NCI-H526 (cell line): ENCODE results near the gene COA6.

Source experiments
- DNase-seq, 2 experiments: peaks; one replicate each; lab custom pipeline; 2025; lab: John Stamatoyannopoulos, UW

Gene COA6

GRCh38 chr1:234373064-234373958 lies at the start of gene COA6:
TSS of gene COA6 (plus strand) at chr1:234373456. CDS start at chr1:234373467, 11 bp downstream.
- DNase-seq: peak; percentile 93 to 94

GRCh38 chr1:234324821-234325220 lies 48.4 kb upstream of the COA6 start:
- DNase-seq: no peak

GRCh38 chr1:234325878-234326496 lies 47.3 kb upstream of the COA6 start:
- DNase-seq: no peak

- DNase-seq: peak in 1 of 2 experiments; percentile 58
Observed at GRCh38 chr1:234326497-234327366, 46.5 kb upstream of the COA6 start.

- DNase-seq: no peak
Observed at GRCh38 chr1:234327577-234328164, 45.6 kb upstream of the COA6 start.

GRCh38 chr1:234330843-234331215 lies 42.4 kb upstream of the COA6 start:
- no peak for DNase-seq

GRCh38 chr1:234331507-234331906 lies 41.7 kb upstream of the COA6 start:
- no peak for DNase-seq

GRCh38 chr1:234336359-234336758 lies 36.9 kb upstream of the COA6 start:
- no peak for DNase-seq

- DNase-seq: no peak
Observed at GRCh38 chr1:234337233-234337632, 36.0 kb upstream of the COA6 start.

- DNase-seq: no peak
Observed at GRCh38 chr1:234340528-234340927, 32.7 kb upstream of the COA6 start.

- no peak for DNase-seq
Observed at GRCh38 chr1:234342774-234343173, 30.5 kb upstream of the COA6 start.

- DNase-seq: no peak
Observed at GRCh38 chr1:234345237-234345636, 28.0 kb upstream of the COA6 start.

- DNase-seq: no peak
Observed at GRCh38 chr1:234348964-234349363, 24.3 kb upstream of the COA6 start.

GRCh38 chr1:234355782-234356510 lies 17.3 kb upstream of the COA6 start:
- no peak for DNase-seq

GRCh38 chr1:234356615-234357269 lies 16.5 kb upstream of the COA6 start:
- DNase-seq: peak; percentile 37 to 44

- DNase-seq: no peak
Observed at GRCh38 chr1:234357831-234358230, 15.4 kb upstream of the COA6 start.

GRCh38 chr1:234361102-234361603 lies 12.1 kb upstream of the COA6 start:
- DNase-seq: no peak

GRCh38 chr1:234362558-234362957 lies 10.7 kb upstream of the COA6 start:
- DNase-seq: no peak

GRCh38 chr1:234368320-234369032 lies 4.8 kb upstream of the COA6 start:
- no peak for DNase-seq

GRCh38 chr1:234369033-234369430 lies 4.2 kb upstream of the COA6 start:
- DNase-seq: no peak
